Activated T-cell treated with anti-CD3 and anti-CD28 coated beads, Interleukin-2, amount 50 U/mL, for 1 hour (primary cell): ENCODE data around the gene TAMM41.
A peak's percentile ranks its signal among the peaks of the same experiment; 100 is the strongest.
"Not testable (repeated sequence)": the region's sequence is repeated elsewhere in the genome, so short reads cannot be mapped to it uniquely, and the experiment has no call there.

Source experiments
- DNase-seq: peaks from one replicate; pipeline ENCODE4 v3.0.0-alpha.2; 2020

TAMM41 gene

DNA sequence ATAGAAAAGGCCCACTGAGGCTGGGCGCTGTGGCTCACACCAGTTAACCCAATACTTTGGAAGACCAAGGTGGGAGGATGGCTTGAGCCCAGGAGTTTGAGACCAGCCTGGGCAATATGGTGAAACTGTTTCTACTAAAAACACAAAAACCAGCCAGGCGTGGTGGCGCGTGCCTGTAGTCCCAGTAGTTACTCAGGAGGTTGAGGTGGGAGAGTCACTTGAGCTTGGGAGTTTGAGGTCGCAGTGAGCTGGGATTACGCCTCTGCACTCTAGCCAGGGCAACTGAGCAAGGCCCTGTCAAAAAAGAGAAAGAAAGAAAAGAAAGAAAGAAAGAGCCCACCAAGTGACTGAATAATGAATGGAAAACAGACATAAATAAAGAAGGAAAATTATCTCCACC, 32.0 kb downstream of the TAMM41 start:
- DNase-seq: no peak

DNA sequence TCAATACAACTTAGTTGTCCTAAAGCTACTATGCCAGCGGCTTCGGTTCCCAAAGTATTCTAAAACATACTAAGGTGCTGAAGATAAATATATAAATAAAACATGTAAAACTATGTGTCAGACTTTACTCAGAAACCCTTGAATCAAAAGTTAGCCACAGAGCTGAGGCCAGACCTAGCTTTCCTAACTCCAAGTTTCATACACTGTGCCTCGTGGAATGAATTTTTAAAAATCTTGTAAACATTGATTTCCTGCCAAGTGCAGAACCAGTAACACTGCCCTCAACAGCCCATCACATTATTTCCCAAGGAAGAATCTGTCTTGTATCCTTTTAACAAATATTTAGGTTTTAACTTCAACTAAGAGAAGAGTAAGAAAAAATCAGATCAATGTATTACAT, 36.4 kb downstream of the TAMM41 start:
- DNase-seq: no peak

DNA sequence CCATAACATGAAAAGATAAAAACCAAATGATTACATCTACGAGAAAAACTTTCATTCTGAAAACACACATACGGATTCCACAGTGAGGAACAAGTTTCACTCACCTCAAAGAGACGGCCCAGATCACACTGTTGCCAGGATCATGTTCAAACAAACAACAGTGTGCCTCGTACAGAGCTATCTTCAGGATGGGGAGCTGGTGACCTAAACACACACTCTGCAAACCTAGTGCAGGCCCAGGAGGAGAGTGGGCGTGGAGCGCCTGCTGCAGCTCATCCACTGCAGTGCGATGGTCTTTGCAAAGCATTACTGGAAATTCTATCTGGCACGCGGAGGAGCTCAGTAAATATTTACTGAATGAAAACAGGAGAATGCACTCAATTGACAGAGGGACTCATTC, 38.5 kb downstream of the TAMM41 start:
- no peak for DNase-seq

DNA sequence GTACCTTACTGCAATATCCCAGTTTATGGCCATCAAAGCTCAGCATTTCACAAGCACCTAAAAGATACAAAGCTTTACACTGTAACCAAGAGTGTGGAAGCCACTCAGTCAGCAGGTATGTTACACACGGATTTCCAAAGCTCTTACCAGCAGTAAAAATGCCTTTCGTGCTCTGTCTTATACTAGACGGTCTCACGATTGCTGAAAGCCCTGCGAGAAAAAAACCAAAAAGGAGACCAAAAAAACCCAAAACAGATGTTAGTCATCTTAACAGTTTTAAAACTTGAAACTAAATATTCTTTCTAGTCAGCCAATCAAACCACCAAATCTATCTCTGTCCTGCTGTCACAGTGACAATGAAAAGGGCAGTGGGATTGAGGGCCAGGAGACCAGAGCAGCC, 39.0 kb downstream of the TAMM41 start:
- DNase-seq: no peak

DNA sequence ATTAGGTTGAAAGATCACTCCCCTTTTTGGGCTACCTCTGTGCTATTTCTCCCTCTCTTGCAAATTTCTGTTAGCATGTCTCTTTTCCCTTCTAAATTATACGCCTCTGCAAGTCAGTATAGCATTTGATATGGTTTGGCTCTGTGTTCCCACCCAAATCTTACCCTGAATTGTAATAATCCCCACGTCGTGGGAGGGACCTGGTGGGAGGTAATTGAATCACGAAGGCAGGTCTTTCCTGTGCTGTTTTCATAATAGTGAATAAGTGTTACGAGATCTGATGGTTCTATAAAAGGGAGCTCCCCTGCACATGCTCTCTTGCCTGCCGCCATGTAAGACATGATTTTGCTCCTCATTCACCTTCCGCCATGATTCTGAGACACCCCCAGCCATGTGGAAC, 41.0 kb downstream of the TAMM41 start:
- DNase-seq: no peak

DNA sequence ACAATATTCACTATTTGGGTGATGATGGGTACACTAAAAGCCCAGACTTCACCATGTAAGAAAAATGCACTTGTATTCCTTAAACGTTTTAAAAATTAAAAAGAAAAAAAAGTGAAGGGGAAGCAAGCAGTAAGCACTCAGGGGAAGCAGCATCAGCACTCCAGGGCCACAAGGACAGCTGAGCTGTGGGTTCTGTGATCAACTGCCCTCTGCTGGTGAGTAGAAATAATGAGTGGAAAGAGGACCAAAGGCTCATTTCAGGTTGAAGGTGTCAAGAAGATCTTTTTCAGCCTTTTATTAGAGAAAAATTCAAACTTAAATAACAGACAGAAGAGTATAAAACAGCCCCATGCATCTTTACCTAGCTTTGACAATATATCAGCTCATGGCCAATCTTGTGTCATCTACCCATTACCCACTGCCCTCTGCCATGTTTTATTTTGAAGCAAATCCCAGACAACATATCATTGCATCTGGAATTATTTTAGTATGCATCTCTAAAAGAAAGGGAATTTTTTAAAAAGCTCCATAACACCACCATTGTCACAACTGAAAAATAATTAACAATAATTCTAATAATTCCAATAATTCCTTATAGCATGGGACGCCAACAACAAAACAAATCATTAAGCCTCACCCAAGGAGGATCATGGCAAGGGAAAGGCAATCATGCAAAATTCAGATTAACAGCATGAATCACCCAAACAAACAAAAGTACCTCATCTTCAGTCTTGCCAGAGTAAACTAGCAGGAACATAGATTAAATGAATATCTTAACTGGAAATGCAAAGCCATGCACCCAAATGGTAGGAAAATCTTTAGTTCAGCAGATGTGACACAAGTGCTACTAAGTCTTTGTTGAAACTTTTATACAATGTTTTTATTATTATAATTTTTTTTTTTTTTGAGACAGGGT, 42.5 kb downstream of the TAMM41 start:
- peak; percentile 21 for DNase-seq

DNA sequence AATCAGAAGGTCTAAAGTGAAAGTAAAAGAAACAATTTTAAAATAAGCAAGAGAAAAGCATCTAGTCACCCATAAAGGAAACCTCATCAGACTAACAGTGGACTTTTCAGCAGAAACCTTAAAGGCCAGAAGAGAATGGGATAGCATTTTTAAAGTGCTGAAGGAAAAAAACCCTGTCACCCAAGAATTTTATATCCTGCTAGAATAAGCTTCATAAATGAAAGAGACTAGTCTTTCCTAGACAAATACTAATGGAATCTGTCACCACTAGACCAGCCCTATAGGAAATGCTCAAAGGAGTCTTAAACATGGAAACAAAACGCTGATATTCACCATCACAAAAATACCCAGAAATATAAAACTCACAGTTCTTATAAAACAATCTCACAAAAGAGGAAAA, 46.9 kb downstream of the TAMM41 start:
- no peak for DNase-seq

DNA sequence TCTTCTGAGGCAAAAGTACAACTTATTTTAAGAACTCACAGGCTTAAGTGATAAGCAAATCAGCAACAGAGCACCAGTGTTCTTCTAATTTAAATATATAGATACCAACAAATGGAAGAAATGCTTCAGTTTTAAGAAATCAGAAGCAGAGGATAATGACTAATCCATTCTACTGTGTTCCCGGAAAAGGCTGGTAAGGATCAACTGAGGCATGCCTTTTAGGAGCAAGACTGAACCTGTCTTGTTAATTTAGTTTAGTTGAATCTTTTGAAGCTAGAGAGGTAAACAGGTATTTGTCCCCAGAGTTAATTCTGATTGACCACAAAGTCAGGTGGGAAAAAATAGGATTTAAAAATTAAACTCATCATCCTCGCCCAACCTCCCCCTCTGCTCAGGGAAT, 51.8 kb downstream of the TAMM41 start:
- DNase-seq: no peak

DNA sequence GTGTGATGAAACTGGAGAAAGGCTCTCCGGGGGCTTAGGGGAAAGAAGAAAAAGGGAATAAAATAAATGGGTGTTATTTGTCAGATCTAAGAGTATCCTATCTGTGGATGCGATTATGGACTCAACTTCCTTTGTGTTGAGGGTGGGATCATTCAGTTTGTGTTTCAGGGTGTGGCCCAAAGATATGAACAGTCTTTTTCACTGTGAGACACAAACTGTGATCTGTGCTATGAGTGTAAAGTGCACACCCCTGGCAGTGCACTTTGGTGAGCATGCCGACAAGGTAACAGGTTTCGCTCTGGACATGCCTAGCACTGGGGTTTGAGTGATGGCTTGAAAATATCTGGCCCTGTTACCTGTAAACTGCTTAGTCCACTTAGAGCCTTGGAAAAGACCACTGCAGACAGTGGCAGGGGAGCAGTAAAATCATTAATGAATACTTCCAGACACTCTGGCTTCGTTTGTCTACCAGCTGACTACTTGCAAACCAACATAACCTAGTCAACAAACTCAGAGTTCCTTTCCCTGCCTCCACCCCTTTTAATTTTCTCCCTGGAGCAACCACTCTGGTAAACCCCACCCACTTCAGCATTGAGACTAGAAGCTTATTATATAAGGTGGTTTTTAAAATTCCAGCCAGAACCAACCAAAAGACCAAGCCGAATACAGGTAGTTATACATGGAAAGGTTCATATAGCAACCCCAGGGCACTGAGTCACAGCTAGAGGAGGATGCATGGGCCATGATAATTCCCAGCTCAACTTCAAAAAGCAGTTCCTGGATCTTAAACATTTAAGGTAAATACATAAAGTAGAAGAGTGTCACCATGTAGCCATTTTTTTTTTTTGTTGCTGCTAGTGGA, 55.1 kb downstream of the TAMM41 start:
- DNase-seq: no peak

DNA sequence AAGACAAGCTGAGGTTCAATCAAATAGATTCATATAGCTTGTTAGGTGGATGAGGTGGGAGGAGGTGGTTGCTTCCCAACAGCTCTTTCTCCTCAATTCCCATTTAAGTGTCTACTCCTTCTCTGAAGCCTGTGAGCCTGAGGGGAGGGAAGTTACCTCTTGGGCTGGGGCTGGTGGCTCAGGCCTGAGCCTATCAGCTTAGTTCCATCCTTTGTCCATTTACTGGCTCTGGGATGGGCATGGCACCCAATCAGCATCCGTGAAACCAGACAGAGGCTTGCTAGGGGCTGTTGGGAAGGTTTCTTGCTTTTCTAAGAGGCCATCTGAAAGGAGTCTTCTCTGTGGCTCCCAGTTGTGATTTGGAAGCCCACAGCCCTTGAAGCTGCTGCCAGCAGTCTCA, 57.3 kb downstream of the TAMM41 start:
- DNase-seq: no peak

DNA sequence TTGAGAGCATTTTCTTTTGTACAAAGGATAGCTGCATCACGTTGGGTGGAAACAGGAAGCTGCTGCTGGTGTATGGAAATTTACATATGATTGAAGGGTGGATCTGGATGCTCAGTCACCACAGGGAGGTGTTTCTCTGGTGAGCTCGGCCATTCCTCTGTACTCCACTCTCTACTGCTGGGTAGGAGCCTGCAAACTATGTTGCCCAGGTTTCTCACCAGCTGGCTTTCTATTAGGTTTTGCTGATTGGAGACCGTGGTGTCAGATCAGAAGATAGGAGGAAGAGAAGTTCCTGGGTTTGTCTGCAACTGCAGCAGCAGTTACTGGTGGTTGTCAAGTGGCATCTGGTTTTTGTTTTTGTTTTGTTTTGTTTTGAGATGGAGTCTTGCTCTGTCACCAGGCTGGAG, 61.7 kb downstream of the TAMM41 start:
- DNase-seq: no peak

DNA sequence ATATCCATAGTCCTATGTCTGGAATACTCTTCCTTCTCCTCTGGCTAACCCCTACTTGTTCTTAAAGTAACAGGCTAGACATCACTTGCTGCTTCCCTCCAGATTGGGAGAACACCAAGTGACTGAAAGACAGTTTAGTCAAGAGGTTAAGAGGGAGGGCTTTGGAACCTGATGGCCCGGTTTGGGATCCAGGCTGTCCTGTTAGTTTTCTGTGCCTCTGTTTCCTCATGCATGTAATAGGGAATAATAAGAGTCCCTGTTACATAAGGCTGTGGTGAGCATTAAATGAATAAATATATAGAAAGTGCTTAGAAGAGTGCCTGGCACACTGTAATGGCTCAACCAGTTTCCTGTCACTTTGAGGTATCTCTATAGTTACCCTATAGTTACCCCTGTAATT, 66.3 kb downstream of the TAMM41 start:
- no peak for DNase-seq

DNA sequence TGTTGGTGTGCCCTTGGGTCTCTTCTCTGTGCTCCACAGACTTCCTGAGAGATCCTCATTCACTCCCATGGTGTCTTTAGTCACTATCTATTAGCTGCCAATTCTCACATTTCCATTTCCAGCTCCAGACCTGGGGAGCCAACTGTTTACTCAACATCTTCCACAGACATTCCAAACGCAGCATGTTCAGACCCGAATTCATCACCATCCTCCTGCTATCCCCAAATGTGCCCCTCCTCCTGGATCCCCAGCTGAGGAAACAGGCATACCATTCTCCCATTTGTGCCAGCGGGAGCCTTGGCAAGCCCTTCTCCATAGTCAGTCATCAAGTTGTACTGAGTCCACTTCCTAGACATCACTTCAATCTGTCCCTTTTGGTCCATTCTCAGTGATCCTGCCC, 67.1 kb downstream of the TAMM41 start:
- no peak for DNase-seq

DNA sequence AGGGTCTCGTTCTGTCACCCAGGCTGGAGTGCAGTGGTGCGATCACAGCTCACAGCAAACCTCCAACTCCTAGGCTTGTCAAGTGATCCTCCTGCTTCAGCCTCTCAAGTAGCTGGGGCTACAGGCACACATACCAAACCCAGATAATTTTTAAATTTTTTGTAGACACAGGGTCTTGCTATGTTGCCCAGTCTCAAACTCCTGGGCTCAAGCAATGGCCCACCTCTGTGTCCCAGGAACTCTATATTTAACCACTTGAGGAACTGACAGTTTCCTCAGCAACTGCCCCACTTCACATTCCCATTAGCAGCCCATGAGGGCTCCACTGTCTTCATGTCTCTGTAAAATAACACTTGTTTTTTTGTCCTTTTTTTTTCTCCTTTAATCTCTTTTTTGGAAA, 68.4 kb downstream of the TAMM41 start:
- DNase-seq: no peak

DNA sequence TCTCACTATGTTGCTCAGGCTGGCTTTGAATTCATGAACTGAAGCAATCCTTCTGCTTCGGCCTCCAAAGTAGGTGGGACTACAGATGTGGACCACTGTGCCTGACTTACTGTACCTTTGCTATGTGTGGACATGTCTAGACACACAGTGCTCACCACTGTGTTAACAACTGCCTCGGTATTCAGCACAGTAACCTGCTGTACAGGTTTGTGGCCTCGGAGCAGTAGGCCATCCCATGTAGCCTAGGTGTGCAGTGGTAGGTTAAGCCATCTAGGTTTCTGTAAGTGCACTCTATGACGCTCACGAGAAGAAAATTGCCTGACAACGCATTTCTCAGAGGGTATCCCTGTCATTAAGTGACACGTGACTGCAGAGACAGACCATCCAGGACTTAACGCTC, 70.3 kb downstream of the TAMM41 start:
- DNase-seq: no peak

DNA sequence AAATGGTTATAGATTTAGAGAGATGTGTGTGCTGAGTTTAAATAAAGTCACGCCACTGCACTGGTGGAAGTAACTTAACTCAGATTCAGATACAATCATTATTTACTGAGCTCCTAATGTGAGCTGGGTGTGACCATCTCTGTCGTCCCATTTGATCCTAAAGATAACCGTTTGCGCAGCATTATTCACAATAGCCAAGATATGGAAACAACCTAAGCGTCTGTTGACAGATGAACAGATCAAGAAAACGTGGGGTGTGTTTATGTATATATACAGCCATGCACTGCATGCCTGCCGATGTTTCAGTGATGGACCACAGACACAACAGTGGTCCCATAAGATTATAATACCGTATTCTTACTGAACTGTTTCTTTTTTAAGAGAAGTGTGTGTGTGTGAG, 71.2 kb downstream of the TAMM41 start:
- DNase-seq: no peak

DNA sequence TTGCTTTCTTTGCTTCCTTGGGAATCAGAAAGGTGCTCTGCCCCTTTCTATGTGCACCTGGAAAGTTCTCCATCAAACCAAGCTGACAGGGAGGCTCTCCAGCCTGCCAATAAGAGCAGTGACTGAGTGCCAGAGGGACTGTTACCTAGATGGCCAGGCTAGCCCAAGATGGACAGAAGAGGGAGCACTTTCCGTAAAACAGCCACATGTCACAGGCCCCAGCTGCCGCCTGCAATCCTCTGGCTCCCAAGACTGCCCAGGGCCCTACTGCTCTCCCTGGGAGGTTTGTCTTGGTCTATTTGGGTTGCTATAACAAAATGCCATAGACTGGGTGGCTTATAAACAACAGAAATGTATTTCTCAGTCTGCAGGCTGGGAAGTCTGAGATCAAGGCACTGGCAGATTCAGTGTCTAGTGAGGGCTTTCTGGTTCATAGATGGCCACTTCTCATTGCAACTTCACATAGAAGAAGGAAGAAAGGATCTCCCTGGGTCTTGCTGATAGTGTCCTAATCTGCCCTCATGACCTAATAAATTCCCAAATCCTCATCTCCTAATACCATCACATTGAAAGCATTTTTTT, 72.3 kb downstream of the TAMM41 start:
- DNase-seq: no peak

DNA sequence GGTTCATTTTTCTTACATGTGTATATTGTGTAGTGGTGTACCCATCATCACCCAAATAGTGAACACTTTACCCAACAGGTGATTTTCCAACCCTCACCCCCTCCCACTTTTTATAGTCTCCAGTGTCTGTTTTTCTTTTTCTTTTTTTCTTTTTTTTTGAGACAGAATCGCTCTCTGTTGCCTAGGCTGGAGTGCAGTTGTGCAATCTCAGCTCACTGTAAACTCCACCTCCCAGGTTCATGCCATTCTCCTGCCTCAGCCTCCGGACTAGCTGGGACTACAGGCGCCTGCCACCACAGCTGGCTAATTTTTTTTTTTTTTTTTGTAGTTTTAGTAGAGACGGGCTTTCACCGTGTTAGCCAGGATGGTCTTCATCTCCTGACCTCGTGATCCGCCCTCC, 74.8 kb downstream of the TAMM41 start:
- DNase-seq: not testable (repeated sequence)

DNA sequence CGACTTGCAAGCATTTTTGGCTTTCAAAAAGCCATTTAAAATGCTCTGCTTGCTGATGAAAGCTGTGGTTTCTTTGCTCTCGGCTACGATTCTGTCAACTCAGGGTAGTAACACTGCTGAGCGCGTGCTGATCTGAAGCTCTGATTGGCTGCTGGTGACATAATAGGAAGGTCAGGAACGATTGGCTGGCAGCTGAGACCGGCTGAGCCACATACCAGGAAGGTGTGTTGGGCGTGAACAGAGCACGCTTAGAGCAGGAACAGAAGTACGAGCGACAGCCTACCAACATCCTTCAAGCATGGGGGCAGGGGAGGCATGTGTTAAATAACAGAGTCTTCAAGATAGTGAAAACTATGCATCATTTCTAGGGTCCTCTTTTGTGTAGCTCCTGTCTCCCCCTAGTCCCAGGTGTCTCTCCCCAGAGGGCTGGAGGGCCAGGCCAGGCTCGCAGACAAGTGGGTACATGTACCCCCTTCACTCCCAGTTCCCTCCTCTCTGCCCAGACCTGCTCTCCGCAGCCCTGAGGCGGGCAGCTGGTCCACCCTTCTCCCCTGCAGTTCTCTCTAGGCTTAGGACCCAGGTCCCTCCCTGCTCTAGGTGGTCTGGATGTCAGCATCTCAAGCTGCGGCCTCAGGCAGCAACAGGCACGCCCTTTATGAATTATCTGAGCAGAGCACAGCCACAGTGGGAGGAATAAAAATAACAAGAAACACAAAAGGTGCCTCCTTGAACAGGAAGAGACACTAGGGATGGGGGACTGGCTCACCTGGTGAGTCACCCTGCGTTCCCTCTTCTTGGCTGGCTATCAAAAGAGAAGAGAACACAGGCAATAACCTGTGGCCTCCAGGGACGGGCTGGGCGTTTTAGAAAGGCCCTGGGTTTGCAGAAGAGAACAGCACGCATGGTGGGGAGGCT, 76.0 kb downstream of the TAMM41 start:
- DNase-seq: peak; percentile 70

DNA sequence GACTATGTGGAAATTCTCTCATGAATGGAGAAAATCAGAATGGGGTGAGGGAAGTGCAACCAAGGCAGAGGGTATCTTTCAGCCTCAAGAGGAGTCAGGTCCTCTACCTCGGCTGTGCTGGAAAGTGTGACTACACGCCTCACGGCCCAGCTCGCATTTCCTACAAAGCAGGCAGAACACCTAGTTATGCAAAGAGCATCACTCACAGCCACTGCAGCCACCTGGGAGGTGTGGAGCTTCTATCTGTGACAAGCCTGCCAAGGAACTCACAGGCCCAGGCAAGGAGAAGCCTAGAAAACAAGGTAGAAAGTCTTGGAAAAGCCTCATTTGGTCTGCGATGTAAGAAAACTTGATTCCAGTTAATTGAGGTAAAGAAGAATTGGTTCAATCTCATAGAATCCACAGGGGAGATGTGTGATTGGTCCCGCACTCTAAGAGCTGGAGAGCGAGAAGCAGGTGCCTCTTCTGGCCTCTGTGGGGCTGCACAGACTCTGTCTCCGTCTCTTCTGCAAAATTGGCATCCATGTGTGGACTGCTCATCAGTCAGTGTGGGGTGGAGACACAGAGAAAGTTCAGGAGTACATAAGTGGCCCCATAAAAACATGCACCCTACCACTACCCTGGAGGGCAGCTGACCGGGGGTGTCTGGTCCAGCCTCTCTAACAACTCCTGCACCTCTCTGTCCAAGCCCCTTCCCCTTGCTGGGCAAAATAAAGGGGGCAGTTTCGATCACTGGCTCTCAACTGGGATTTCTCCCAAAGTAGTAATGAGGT, 76.8 kb downstream of the TAMM41 start:
- no peak for DNase-seq

DNA sequence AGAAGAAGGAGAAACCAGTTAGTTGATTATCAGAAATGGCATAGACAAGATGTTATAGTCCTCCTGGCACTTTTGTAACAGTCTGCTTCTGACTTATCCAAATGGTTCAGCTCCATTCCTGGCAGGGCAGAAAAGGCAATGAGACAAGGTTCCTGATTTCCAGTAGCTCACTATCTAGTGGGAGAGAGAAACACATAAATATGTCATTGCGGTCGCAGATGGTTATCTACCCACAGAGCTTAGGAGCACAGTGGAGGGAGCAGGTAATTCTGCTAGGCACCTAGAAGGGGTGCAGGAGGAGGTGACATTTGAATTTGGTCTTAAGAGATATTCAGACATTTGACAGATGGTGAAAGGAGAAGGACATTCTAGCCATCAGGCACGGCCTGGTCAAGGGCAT, 78.1 kb downstream of the TAMM41 start:
- DNase-seq: no peak

DNA sequence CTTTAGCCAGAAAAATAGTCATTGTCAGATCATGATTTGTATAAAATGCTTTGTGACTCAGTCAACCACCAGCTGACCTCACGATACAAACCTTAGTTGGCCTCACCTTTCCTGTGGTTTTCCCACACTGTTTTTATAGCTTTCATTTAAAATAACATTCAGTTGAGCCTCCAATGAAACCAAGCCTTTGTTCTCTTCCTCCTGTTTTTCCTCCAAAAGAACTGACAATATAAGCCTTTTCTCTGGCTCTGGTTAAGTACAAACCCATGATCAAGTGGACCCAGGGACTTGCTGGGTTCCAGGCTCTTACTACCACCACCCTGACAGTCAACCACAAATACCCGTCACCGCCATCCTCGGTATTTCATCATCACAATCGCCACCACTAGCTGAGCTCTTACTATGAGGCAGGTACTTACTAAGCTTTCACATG, 81.7 kb downstream of the TAMM41 start:
- DNase-seq: no peak
